OCI-LY3 (cell line): ENCODE measurements around the gene STUB1.

Experiments used
- H2AFZ ChIP-seq: fragments of 200-600, 300-600 bp; shearing (Covaris generic); 2 replicates; pipeline ENCODE4 v1.6.0; 2014; ENCODE audit warnings: antibody characterized with exemption, low read depth, low read length
- H3K27ac ChIP-seq: fragments of 200-600, 300-600 bp; sonication (generic); 2 replicates; pipeline ENCODE4 v1.5.1; 2014; ENCODE audit warnings: mild to moderate bottlenecking, low read length, moderate library complexity, mixed read lengths
- H3K27me3 ChIP-seq: fragments of 200-600, 300-600 bp; sonication (generic); 2 replicates; pipeline ENCODE4 v1.6.1; 2014; ENCODE audit warnings: low read depth, low read length, mixed read lengths
- H3K36me3 ChIP-seq: fragments of 200-600, 300-600 bp; sonication (generic); replicated peaks from 2 replicates; pipeline ENCODE3; 2014; ENCODE audit warnings: low read depth, low read length, mixed read lengths
- H3K4me1 ChIP-seq: fragments of 300-600, 200-600 bp; sonication (generic); 2 replicates; pipeline ENCODE4 v1.6.1; 2014; ENCODE audit warnings: low read length, mixed read lengths
- H3K4me2 ChIP-seq: fragments of 200-600, 300-600 bp; sonication (generic); 2 replicates; pipeline ENCODE4 v1.6.1; 2014; ENCODE audit warnings: low read length, mixed read lengths
- H3K4me3 ChIP-seq: fragments of 300-600, 200-600 bp; sonication (generic); 2 replicates; pipeline ENCODE4 v1.5.1; 2014; ENCODE audit warnings: antibody characterized with exemption, mild to moderate bottlenecking, low read length, moderate library complexity
- H3K79me2 ChIP-seq: fragments of 300-600, 200-600 bp; shearing (Covaris generic); 2 replicates; pipeline ENCODE4 v1.6.1; 2014; ENCODE audit warnings: mild to moderate bottlenecking, low read length, mixed read lengths
- H3K9ac ChIP-seq: fragments of 300-600, 200-600 bp; shearing (Covaris generic); 2 replicates; pipeline ENCODE4 v1.6.0; 2014; ENCODE audit warnings: mild to moderate bottlenecking, low read length, moderate library complexity
- H3K9me3 ChIP-seq: fragments of 200-600, 300-600 bp; shearing (Covaris generic); 2 replicates; pipeline ENCODE4 v1.6.1; 2014; ENCODE audit warnings: low read length, mixed read lengths; ENCODE audit not compliant: insufficient read depth
- H4K20me1 ChIP-seq: fragments of 200-600, 300-600 bp; sonication (generic); 2 replicates; pipeline ENCODE4 v1.6.1; 2016; ENCODE audit warnings: low read length, mixed read lengths; ENCODE audit not compliant: insufficient read depth
- EZH2phosphoT487 ChIP-seq: fragments of 200-600 bp; shearing (Covaris generic); IDR thresholded peaks from 2 replicates; pipeline ENCODE4 v1.6.1; 2018; ENCODE audit warnings: antibody characterized with exemption, mixed run types, low read depth
- TF ChIP-seq, protein P1 (sequence below): fragments of 200-600, 300-600 bp; sonication (generic); IDR thresholded peaks from 2 replicates; pipeline ENCODE4 v1.5.1; 2014; ENCODE audit warnings: antibody characterized with exemption, low read length, low read depth

The STUB1 gene

DNA sequence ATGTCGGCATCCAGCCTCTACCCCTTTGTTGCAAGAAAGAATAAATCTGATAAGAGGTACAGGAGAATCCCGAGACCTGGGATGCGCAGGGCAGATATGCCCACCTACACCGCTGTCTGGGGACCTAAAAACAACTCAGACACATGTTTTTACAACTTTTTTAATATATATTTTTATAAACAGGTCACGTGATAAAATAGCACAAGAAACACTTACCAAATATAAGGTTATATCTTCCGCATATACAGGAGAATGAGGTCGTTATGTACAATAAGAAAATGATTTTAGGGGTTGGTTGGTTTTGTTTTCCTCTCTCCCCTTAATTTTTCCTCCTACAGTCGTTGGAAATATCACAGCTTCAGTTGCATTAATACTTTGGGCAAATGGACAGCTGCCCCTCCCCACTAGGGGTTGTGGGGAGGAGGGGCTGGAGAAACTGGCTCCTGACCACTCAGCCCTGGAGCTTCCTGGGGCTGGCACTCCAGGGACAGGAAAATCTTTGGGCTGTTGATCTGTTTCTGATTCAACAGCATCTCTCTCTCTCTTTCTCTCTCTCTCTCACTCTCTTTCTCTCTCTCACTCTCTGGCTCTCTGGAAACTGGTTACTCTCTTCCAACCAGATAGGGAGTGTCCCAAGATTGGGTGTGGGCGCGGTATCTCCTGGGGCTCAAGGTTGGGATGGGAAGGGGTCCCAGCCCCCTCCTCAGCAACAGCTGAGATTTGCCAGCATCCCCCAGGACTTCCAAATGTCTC lies 12.3 kb downstream of the STUB1 start:
- no peaks in the 10 kb centered on the region for H3K27me3 ChIP-seq
- no peak overlapping the region for H2AFZ ChIP-seq
- H3K9me3 ChIP-seq: no peaks in the 10 kb centered on the region
- no peaks in the 10 kb centered on the region for H3K36me3 ChIP-seq
- H3K79me2 ChIP-seq: peaks cover 15% of the 10 kb centered on the region
- no peak overlapping the region for H3K4me3 ChIP-seq
- TF ChIP-seq EZH2phosphoT487: no peak
- TF ChIP-seq, protein P1, sequence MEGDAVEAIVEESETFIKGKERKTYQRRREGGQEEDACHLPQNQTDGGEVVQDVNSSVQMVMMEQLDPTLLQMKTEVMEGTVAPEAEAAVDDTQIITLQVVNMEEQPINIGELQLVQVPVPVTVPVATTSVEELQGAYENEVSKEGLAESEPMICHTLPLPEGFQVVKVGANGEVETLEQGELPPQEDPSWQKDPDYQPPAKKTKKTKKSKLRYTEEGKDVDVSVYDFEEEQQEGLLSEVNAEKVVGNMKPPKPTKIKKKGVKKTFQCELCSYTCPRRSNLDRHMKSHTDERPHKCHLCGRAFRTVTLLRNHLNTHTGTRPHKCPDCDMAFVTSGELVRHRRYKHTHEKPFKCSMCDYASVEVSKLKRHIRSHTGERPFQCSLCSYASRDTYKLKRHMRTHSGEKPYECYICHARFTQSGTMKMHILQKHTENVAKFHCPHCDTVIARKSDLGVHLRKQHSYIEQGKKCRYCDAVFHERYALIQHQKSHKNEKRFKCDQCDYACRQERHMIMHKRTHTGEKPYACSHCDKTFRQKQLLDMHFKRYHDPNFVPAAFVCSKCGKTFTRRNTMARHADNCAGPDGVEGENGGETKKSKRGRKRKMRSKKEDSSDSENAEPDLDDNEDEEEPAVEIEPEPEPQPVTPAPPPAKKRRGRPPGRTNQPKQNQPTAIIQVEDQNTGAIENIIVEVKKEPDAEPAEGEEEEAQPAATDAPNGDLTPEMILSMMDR: no peak
- peaks cover 9% of the 10 kb centered on the region for H3K4me1 ChIP-seq
- H3K4me2 ChIP-seq: no peak overlapping the region
- no peaks in the 10 kb centered on the region for H4K20me1 ChIP-seq
- no peak overlapping the region for H3K9ac ChIP-seq
- H3K27ac ChIP-seq: no peak overlapping the region

DNA sequence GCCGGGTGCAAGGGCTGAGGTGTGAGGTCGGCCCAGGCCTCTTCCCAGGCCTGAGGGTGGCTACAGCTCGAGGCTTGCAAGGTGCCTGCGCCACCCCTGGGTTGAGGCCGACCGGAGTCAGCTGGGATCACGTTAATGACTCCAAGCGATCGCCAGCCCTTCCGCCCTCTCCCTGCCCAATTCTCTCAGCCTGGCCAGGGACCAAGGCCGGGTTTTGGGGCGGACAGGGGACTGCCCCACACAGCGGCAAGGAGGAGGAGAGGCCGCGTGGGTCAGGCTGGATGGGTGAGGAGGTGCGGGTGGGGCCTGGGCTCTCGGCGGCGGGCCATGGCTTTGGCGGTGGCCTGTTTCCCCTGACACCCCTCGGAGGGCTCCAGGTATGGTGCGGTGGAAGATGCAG lies 13.2 kb downstream of the STUB1 start:
- no peak for TF ChIP-seq EZH2phosphoT487
- TF ChIP-seq, protein P1: no peak
- peaks cover 15% of the 10 kb centered on the region for H3K79me2 ChIP-seq
- H3K27me3 ChIP-seq: no peaks in the 10 kb centered on the region
- H3K36me3 ChIP-seq: no peaks in the 10 kb centered on the region
- H3K9ac ChIP-seq: no peak overlapping the region
- no peaks in the 10 kb centered on the region for H4K20me1 ChIP-seq
- H3K27ac ChIP-seq: no peak overlapping the region
- H3K9me3 ChIP-seq: no peaks in the 10 kb centered on the region
- no peak overlapping the region for H2AFZ ChIP-seq
- no peak overlapping the region for H3K4me2 ChIP-seq
- H3K4me1 ChIP-seq: peaks cover 9% of the 10 kb centered on the region
- H3K4me3 ChIP-seq: no peak overlapping the region

DNA sequence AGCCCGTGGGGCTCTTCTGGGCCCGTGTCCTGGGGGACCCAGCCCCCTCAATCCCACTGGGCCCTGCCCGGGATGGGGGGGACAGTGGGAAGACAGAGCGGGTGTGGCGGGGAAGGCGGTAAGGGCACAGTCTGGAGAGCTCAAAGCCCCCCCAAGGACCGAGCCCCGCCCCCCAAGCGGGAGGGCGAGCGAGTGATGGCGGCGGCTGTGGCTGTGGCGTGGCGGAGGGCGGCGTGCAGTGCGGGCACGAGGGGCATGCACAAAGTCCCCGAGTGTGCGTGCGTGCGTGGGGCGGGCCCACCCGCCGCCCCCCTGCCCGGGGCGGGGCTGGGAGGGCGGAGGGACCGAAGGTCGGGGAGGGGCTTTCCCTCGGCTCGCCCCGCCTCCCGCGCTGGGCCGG lies 13.6 kb downstream of the STUB1 start:
- Histone ChIP-seq H3K27ac (no peak overlapping the region), H4K20me1 (no peaks in the 10 kb centered on the region), H3K27me3 (no peaks in the 10 kb centered on the region), H3K9me3 (no peaks in the 10 kb centered on the region), H3K4me2 (no peak overlapping the region), H3K36me3 (no peaks in the 10 kb centered on the region), H3K4me3 (no peak overlapping the region), H3K4me1 (peaks cover 9% of the 10 kb centered on the region), H3K79me2 (peaks cover 13% of the 10 kb centered on the region), H2AFZ (no peak overlapping the region), H3K9ac (no peak overlapping the region)
- TF ChIP-seq, protein P1: no peak
- no peak for TF ChIP-seq EZH2phosphoT487

DNA sequence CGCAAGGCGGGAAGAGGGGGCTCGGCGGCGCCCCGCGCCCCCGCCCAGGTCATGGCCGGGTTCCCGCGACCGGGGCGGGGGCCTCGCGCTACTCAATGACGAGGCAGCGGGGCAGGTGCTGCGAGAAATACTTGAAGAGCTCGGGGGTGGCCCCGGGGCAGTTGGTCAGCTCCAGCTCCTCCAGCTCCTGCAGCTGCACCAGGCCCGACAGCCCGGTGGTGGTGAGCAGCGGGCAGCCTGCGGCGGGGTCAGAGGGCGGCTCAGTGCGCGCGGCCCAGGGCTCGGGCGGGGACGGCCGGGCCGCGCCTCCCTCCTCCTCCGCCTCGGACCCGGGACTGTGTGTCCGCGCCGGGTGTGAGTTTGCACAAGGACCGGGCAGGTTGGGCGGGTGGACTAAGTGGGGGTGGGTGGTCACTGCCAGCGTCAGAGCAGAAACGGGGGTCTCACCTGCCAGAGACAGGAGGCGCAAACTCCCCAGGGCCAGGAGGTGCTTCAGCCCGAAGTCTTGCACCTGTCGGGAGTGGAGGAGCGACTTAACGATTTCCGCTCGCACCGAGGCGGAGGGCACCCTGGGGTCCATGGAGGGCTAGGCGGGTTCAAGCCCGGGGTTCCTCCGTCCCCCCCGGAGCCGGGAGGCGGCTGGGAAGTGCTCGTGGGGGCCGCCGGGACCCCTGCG lies 14.1 kb downstream of the STUB1 start:
- H4K20me1 ChIP-seq: no peaks in the 10 kb centered on the region
- peaks cover 3% of the 10 kb centered on the region for H3K4me1 ChIP-seq
- 0 out of 2 replicates have a peak overlapping the region, but pooled peaks have one; percentile 62 for H3K4me2 ChIP-seq
- H3K27ac ChIP-seq: no peak overlapping the region
- H3K27me3 ChIP-seq: no peaks in the 10 kb centered on the region
- TF ChIP-seq EZH2phosphoT487: no peak
- TF ChIP-seq, protein P1: no peak
- no peaks in the 10 kb centered on the region for H3K36me3 ChIP-seq
- H3K9me3 ChIP-seq: no peaks in the 10 kb centered on the region
- H3K4me3 ChIP-seq: peak overlapping the region; percentile 87
- no peak overlapping the region for H3K9ac ChIP-seq
- peaks cover 7% of the 10 kb centered on the region for H3K79me2 ChIP-seq
- no peak overlapping the region for H2AFZ ChIP-seq
